ENCODE results near the gene PXT1. TPM values are rescaled to one million over a fixed set of nuclear protein-coding genes. Genes with fewer than 3 reads are reported as not detected.
"Not testable (repeated sequence)": the region's sequence is repeated elsewhere in the genome, so short reads cannot be mapped to it uniquely, and the experiment has no call there.

The PXT1 gene
- total and polyA plus RNA-seq, 4 donors: 0.05 TPM; not detected in 3

- not testable (repeated sequence) for H3K4me3 ChIP-seq (ENCODE audit: low read length in 2 of 2); ATAC-seq (ENCODE audit: low FRiP score); H3K4me1 ChIP-seq (ENCODE audit: control insufficient read depth in 1 of 2, insufficient read depth in 2 of 2, low read length in 2 of 2); H3K36me3 ChIP-seq (ENCODE audit: control insufficient read depth in 1 of 2, insufficient read depth in 2 of 2, low read length in 1 of 2); H3K27ac ChIP-seq (ENCODE audit: low read depth in 1 of 2, low read length in 2 of 2); H3K27me3 ChIP-seq (ENCODE audit: control insufficient read depth in 1 of 2, insufficient read depth in 2 of 2, low read length in 1 of 2); H3K9me3 ChIP-seq (ENCODE audit: control insufficient read depth, low read length)
- peak in 1 of 2 donors; percentile 57 for DNase-seq
- intact Hi-C loops (cut with DNase I): loop anchor here in 1 of 2 donors (5.0 to 10.0 kb wide), 2 partner anchors 149 to 242 kb away; no protein-coding TSS in a partner anchor
- 97% methylated on average over 26 to 34 of the region's 34 CpGs for WGBS, 2 donors
Measured at GRCh38 chr6:36364061-36364635, 78.5 kb downstream of the PXT1 start.

- not testable (repeated sequence) for H3K27me3 ChIP-seq (ENCODE audit: control insufficient read depth in 1 of 2, insufficient read depth in 2 of 2, low read length in 1 of 2); H3K27ac ChIP-seq (ENCODE audit: low read depth in 1 of 2, low read length in 2 of 2); H3K9me3 ChIP-seq (ENCODE audit: control insufficient read depth, low read length); H3K36me3 ChIP-seq (ENCODE audit: control insufficient read depth in 1 of 2, insufficient read depth in 2 of 2, low read length in 1 of 2); H3K4me1 ChIP-seq (ENCODE audit: control insufficient read depth in 1 of 2, insufficient read depth in 2 of 2, low read length in 2 of 2); DNase-seq; ATAC-seq (ENCODE audit: low FRiP score); H3K4me3 ChIP-seq (ENCODE audit: low read length in 2 of 2)
- WGBS, 2 donors: 91 to 92% methylated on average over 12 to 13 of the region's 13 CpGs
- intact Hi-C loops (cut with DNase I): loop anchor here in 1 of 2 donors (5.0 to 10.0 kb wide), 2 partner anchors 149 to 241 kb away; no protein-coding TSS in a partner anchor
Measured at GRCh38 chr6:36363371-36363752, 79.3 kb downstream of the PXT1 start.

- ATAC-seq (ENCODE audit: low FRiP score) (no peak), DNase-seq (peak in 1 of 2 donors; percentile 63)
- Histone ChIP-seq H3K27ac (ENCODE audit: low read depth in 1 of 2, low read length in 2 of 2) (no peak overlapping the region), H3K36me3 (ENCODE audit: control insufficient read depth in 1 of 2, insufficient read depth in 2 of 2, low read length in 1 of 2) (peaks cover under 1 to 4% of the 10 kb centered on the region in 2 donors), H3K27me3 (ENCODE audit: control insufficient read depth in 1 of 2, insufficient read depth in 2 of 2, low read length in 1 of 2) (no peaks in the 10 kb centered on the region), H3K4me3 (ENCODE audit: low read length in 2 of 2) (no peak overlapping the region), H3K4me1 (ENCODE audit: control insufficient read depth in 1 of 2, insufficient read depth in 2 of 2, low read length in 2 of 2) (no peaks in the 10 kb centered on the region), H3K9me3 (ENCODE audit: control insufficient read depth, low read length) (no peaks in the 10 kb centered on the region)
- intact Hi-C loops (cut with DNase I): loop anchor here in 1 of 2 donors (5.0 to 10.0 kb wide), 2 partner anchors 148 to 240 kb away; no protein-coding TSS in a partner anchor
- WGBS, 2 donors: 90 to 92% methylated on average over 25 of the region's 25 CpGs
Measured at GRCh38 chr6:36362551-36363370, 79.9 kb downstream of the PXT1 start.

DNA sequence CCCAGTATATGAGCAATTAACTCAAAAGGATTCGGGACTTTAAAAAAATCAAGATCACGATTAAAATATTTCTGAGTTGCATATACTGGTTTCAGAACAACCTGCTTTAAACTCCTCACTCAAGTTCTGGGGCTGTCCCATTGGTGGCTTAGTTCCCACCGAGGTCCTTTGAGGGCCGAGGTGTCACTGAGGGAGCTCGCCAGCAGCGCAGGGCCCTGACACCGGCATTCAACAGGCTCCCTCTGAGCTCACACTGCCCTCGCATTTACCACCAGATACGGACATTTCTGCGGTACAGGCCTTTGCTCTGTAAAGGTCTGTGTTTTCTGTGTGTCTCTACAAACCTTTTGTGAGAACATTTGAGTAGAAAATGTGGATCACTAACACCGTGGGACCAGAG lies 81.6 kb downstream of the PXT1 start:
- intact Hi-C loops (cut with DNase I): loop anchor here (2.0 to 10.0 kb wide), 4 partner anchors 20 to 239 kb away; no protein-coding TSS in a partner anchor
- Histone ChIP-seq H3K27me3 (ENCODE audit: control insufficient read depth in 1 of 2, insufficient read depth in 2 of 2, low read length in 1 of 2) (no peaks in the 10 kb centered on the region), H3K4me1 (ENCODE audit: control insufficient read depth in 1 of 2, insufficient read depth in 2 of 2, low read length in 2 of 2) (no peaks in the 10 kb centered on the region), H3K9me3 (ENCODE audit: control insufficient read depth, low read length) (no peaks in the 10 kb centered on the region), H3K36me3 (ENCODE audit: control insufficient read depth in 1 of 2, insufficient read depth in 2 of 2, low read length in 1 of 2) (no peaks in the 10 kb centered on the region), H3K4me3 (ENCODE audit: low read length in 2 of 2) (no peak overlapping the region), H3K27ac (ENCODE audit: low read depth in 1 of 2, low read length in 2 of 2) (no peak overlapping the region)
- WGBS, 2 donors: 88 to 89% methylated on average over 11 of the region's 11 CpGs
- ATAC-seq (ENCODE audit: low FRiP score) (no peak), DNase-seq (peak in 1 of 2 donors; percentile 36)

GRCh38 chr6:36360241-36361054 lies 82.2 kb downstream of the PXT1 start:
- DNase-seq (peak; percentile 85 to 88), ATAC-seq (ENCODE audit: low FRiP score) (peak; percentile 90)
- Histone ChIP-seq H3K27me3 (ENCODE audit: control insufficient read depth in 1 of 2, insufficient read depth in 2 of 2, low read length in 1 of 2) (no peaks in the 10 kb centered on the region), H3K36me3 (ENCODE audit: control insufficient read depth in 1 of 2, insufficient read depth in 2 of 2, low read length in 1 of 2) (no peaks in the 10 kb centered on the region), H3K4me1 (ENCODE audit: control insufficient read depth in 1 of 2, insufficient read depth in 2 of 2, low read length in 2 of 2) (no peaks in the 10 kb centered on the region), H3K27ac (ENCODE audit: low read depth in 1 of 2, low read length in 2 of 2) (peak overlapping the region in 1 of 2 donors; percentile 10), H3K9me3 (ENCODE audit: control insufficient read depth, low read length) (no peaks in the 10 kb centered on the region), H3K4me3 (ENCODE audit: low read length in 2 of 2) (no peak overlapping the region)
- intact Hi-C loops (cut with DNase I): loop anchor here (1.0 to 10.0 kb wide), 5 partner anchors 20 to 238 kb away; no protein-coding TSS in a partner anchor
- 12 to 15% methylated on average over 10 of the region's 10 CpGs for WGBS, 2 donors

GRCh38 chr6:36358226-36358915 lies 84.3 kb downstream of the PXT1 start:
- peak; percentile 73 to 79 for DNase-seq
- no peaks in the 10 kb centered on the region for H3K9me3 ChIP-seq (ENCODE audit: control insufficient read depth, low read length)
- intact Hi-C loops (cut with DNase I): loop anchor here in 1 of 2 donors (2.0 kb wide), 1 partner anchor 16 kb away; no protein-coding TSS in a partner anchor
- no peaks in the 10 kb centered on the region for H3K4me1 ChIP-seq (ENCODE audit: control insufficient read depth in 1 of 2, insufficient read depth in 2 of 2, low read length in 2 of 2)
- H3K27me3 ChIP-seq (ENCODE audit: control insufficient read depth in 1 of 2, insufficient read depth in 2 of 2, low read length in 1 of 2): no peaks in the 10 kb centered on the region
- H3K4me3 ChIP-seq (ENCODE audit: low read length in 2 of 2): no peak overlapping the region
- H3K27ac ChIP-seq (ENCODE audit: low read depth in 1 of 2, low read length in 2 of 2): peak overlapping the region; percentile 84
- 4 to 5% methylated on average over 4 of the region's 4 CpGs for WGBS, 2 donors
- H3K36me3 ChIP-seq (ENCODE audit: control insufficient read depth in 1 of 2, insufficient read depth in 2 of 2, low read length in 1 of 2): no peaks in the 10 kb centered on the region
- peak; percentile 64 for ATAC-seq (ENCODE audit: low FRiP score)

GRCh38 chr6:36357872-36358225 lies 84.8 kb downstream of the PXT1 start:
- no peak overlapping the region for H3K4me3 ChIP-seq (ENCODE audit: low read length in 2 of 2)
- ATAC-seq (ENCODE audit: low FRiP score): no peak
- no peaks in the 10 kb centered on the region for H3K9me3 ChIP-seq (ENCODE audit: control insufficient read depth, low read length)
- WGBS, 2 donors: 78 to 79% methylated on average over 3 of the region's 3 CpGs
- intact Hi-C loops (cut with DNase I): loop anchor here in 1 of 2 donors (2.0 kb wide), 1 partner anchor 15 kb away; no protein-coding TSS in a partner anchor
- peak in 1 of 2 donors; percentile 5 for DNase-seq
- H3K4me1 ChIP-seq (ENCODE audit: control insufficient read depth in 1 of 2, insufficient read depth in 2 of 2, low read length in 2 of 2): no peaks in the 10 kb centered on the region
- no peaks in the 10 kb centered on the region for H3K27me3 ChIP-seq (ENCODE audit: control insufficient read depth in 1 of 2, insufficient read depth in 2 of 2, low read length in 1 of 2)
- H3K27ac ChIP-seq (ENCODE audit: low read depth in 1 of 2, low read length in 2 of 2): peak overlapping the region; percentile 84
- H3K36me3 ChIP-seq (ENCODE audit: control insufficient read depth in 1 of 2, insufficient read depth in 2 of 2, low read length in 1 of 2): no peaks in the 10 kb centered on the region

DNA sequence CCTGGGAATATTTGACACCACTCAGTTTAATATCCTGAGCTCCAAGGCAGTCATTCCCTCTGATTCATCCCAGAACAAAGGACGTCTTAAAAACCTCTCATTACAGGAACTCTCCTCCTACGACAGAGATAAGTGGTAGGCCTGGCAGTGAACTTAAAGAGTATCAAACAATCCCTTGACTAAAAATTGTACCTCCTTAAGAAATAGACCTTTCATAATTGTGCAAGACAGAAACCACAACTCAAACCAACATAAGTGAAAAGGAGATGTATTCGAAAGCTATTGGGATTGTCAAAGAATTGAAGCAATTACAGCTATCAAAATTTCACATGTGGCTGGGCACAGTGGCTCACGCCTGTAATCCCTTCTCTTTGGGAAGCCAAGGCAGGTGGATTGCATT lies 86.8 kb downstream of the PXT1 start:
- no peak overlapping the region for H3K27ac ChIP-seq (ENCODE audit: low read depth in 1 of 2, low read length in 2 of 2)
- intact Hi-C loops (cut with DNase I): no loop called here

More for the DNA sequence above, 86.8 kb downstream of the PXT1 start:
- Histone ChIP-seq H3K9me3 (ENCODE audit: control insufficient read depth, low read length) (no peaks in the 10 kb centered on the region), H3K36me3 (ENCODE audit: control insufficient read depth in 1 of 2, insufficient read depth in 2 of 2, low read length in 1 of 2) (no peaks in the 10 kb centered on the region), H3K4me3 (ENCODE audit: low read length in 2 of 2) (no peak overlapping the region), H3K4me1 (ENCODE audit: control insufficient read depth in 1 of 2, insufficient read depth in 2 of 2, low read length in 2 of 2) (peaks cover 0 to under 1% of the 10 kb centered on the region in 2 donors), H3K27me3 (ENCODE audit: control insufficient read depth in 1 of 2, insufficient read depth in 2 of 2, low read length in 1 of 2) (no peaks in the 10 kb centered on the region)
- DNase-seq: no peak
- ATAC-seq (ENCODE audit: low FRiP score): no peak
- 86 to 94% methylated on average over 4 of the region's 4 CpGs for WGBS, 2 donors

All from aorta (tissue), 5 donors.